HCT116 (cell line): ENCODE data around the gene FBXO17. TPM values are rescaled to one million over a fixed set of nuclear protein-coding genes. Genes with fewer than 3 reads are reported as not detected.

ENCODE experiments used
- ATAC-seq: fragments of 200-7000 bp; cut with Tn5 transposase; 2 replicates; pipeline ENCODE4 v1.9.1; 2020; ENCODE audit warnings: mild to moderate bottlenecking, moderate library complexity
- BruUV-seq: library from RNA; stranded (reverse); fragments of 400-500 nt; replicated peaks from 2 replicates; lab custom pipeline; 2021; lab: Mats Ljungman, UMichigan
- CTCF ChIA-PET: fragments of 300-600 bp; sonication (Branson Sonifier 250); formaldehyde crosslinking; loops from one replicate; lab custom pipeline; 2021; ENCODE audit warnings: antibody characterized with exemption; lab: Charles Lee
- POLR2A ChIA-PET: fragments of 300-600, 350-600 bp; sonication (Branson Sonifier 250); formaldehyde crosslinking; loops from one replicate; lab custom pipeline; 2021; ENCODE audit warnings: antibody characterized with exemption; lab: Charles Lee
- RAD21 ChIA-PET, 2 experiments: fragments of 300-600 bp; sonication (Branson Sonifier 250); formaldehyde crosslinking; loops; one replicate each; lab custom pipeline; 2023; ENCODE audit warnings: low total read pairs in 2 of 2; ENCODE audit not compliant: uncharacterized antibody in 2 of 2, unreplicated experiment in 2 of 2, low non-redundant PET in 1 of 2; lab: Charles Lee
- DNase-seq: peaks from one replicate; pipeline ENCODE4 v3.0.0-alpha.2; 2010; ENCODE audit warnings: low read depth, low spot score
- H2AFZ ChIP-seq: fragments of 200-600 bp; shearing (Covaris generic), sonication (generic); 2 replicates; pipeline ENCODE4 v1.6.1; 2017; ENCODE audit warnings: low read depth, mixed run types, mixed read lengths, antibody characterized with exemption, low read length; ENCODE audit not compliant: poor library complexity, severe bottlenecking
- H3K27ac ChIP-seq: 2 replicates; pipeline ENCODE4 v1.5.1; 2012; ENCODE audit warnings: low read depth, low read length
- H3K27me3 ChIP-seq: fragments of 200-600 bp; sonication (generic); 2 replicates; pipeline ENCODE4 v1.6.1; 2016; ENCODE audit warnings: mixed run types, low read length, mixed read lengths; ENCODE audit not compliant: insufficient read depth
- H3K36me3 ChIP-seq, 2 experiments: fragments of 200-500 bp in 1 of 2; fragments of 200-600 bp in 1 of 2; sonication (Bioruptor generic) in 1 of 2; sonication (generic) in 1 of 2; 2 replicates each; pipeline versions ENCODE4 v1.5.1 to v1.6.1; 2014 to 2016; ENCODE audit warnings: low read length in 2 of 2, inconsistent platforms in 1 of 2, mixed read lengths in 1 of 2, mixed run types in 1 of 2; ENCODE audit not compliant: insufficient read depth in 2 of 2, control insufficient read depth in 1 of 2
- H3K4me1 ChIP-seq, 2 experiments: fragments of 200-600 bp in 1 of 2; sonication (generic) in 1 of 2; 2 replicates each; pipeline versions ENCODE4 v1.5.1 to v1.6.1; 2012 to 2017; ENCODE audit warnings: low read length in 2 of 2, inconsistent platforms in 1 of 2, mild to moderate bottlenecking in 1 of 2, mixed read lengths in 1 of 2, mixed run types in 1 of 2, moderate library complexity in 1 of 2; ENCODE audit not compliant: insufficient read depth in 2 of 2, control insufficient read depth in 1 of 2
- H3K4me2 ChIP-seq: fragments of 200-600 bp; sonication (generic); 2 replicates; pipeline ENCODE4 v1.6.1; 2017; ENCODE audit warnings: mixed run types, low read length, mixed read lengths
- H3K4me3 ChIP-seq, 2 experiments: fragments of 200-600 bp in 1 of 2; sonication (generic) in 1 of 2; replicated peaks in 1 of 2; 2 replicates each; pipeline ENCODE4 v1.5.1; 2011 to 2016; ENCODE audit warnings: low read length in 2 of 2, control low read depth in 1 of 2, low read depth in 1 of 2, mild to moderate bottlenecking in 1 of 2, mixed read lengths in 1 of 2, mixed run types in 1 of 2
- H3K79me2 ChIP-seq: fragments of 200-600 bp; sonication (generic); 2 replicates; pipeline ENCODE4 v1.6.1; 2017; ENCODE audit warnings: mild to moderate bottlenecking, mixed run types, low read length, moderate library complexity, mixed read lengths; ENCODE audit not compliant: insufficient read depth
- H3K9ac ChIP-seq: fragments of 200-600 bp; sonication (generic); 2 replicates; pipeline ENCODE4 v1.6.1; 2016; ENCODE audit warnings: low read length, mixed read lengths
- H3K9me2 ChIP-seq: fragments of 200-600 bp; sonication (generic), shearing (Covaris generic); 2 replicates; pipeline ENCODE4 v1.6.1; 2017; ENCODE audit warnings: mixed run types, mild to moderate bottlenecking, moderate library complexity; ENCODE audit not compliant: insufficient read depth
- H3K9me3 ChIP-seq, 2 experiments: fragments of 200-500 bp in 1 of 2; fragments of 200-600 bp in 1 of 2; sonication (Bioruptor generic) in 1 of 2; sonication (generic) in 1 of 2; 2 replicates each; pipeline ENCODE4 v1.6.1; 2014 to 2017; ENCODE audit warnings: low read length in 2 of 2, mixed read lengths in 2 of 2, inconsistent platforms in 1 of 2, low read depth in 1 of 2, mild to moderate bottlenecking in 1 of 2, mixed run types in 1 of 2, moderate library complexity in 1 of 2; ENCODE audit not compliant: control insufficient read depth in 1 of 2, insufficient read depth in 1 of 2
- H4K20me1 ChIP-seq: fragments of 200-600 bp; sonication (generic), shearing (Covaris generic); 2 replicates; pipeline ENCODE4 v1.6.1; 2017; ENCODE audit warnings: mixed run types, mild to moderate bottlenecking, moderate library complexity; ENCODE audit not compliant: insufficient read depth
- CBX3 ChIP-seq: IDR thresholded peaks from 2 replicates; pipeline ENCODE4 v1.6.1; 2012; ENCODE audit warnings: low read depth
- CEBPB ChIP-seq: IDR thresholded peaks from 2 replicates; pipeline ENCODE4 v1.6.1; 2012; ENCODE audit warnings: low read depth
- JUND ChIP-seq: IDR thresholded peaks from 2 replicates; pipeline ENCODE4 v1.6.1; 2012
- MAX ChIP-seq: IDR thresholded peaks from 2 replicates; pipeline ENCODE4 v1.6.1; 2012
- POLR2A ChIP-seq: IDR thresholded peaks from 2 replicates; pipeline ENCODE4 v1.7.0; 2011; ENCODE audit warnings: borderline replicate concordance; ENCODE audit not compliant: insufficient read depth, insufficient read length; ENCODE audit errors: extremely low read depth
- POLR2AphosphoS5 ChIP-seq: IDR thresholded peaks from 2 replicates; pipeline ENCODE4 v1.6.1; 2011; ENCODE audit warnings: mild to moderate bottlenecking, low read depth, low read length, moderate library complexity
- RAD21 ChIP-seq: IDR thresholded peaks from 2 replicates; pipeline ENCODE4 v1.6.1; 2012; ENCODE audit warnings: low read depth, mild to moderate bottlenecking
- REST ChIP-seq: IDR thresholded peaks from 2 replicates; pipeline ENCODE4 v1.6.1; 2012; ENCODE audit warnings: low read depth
- SIN3A ChIP-seq: IDR thresholded peaks from 2 replicates; pipeline ENCODE4 v1.6.1; 2012; ENCODE audit warnings: low read depth
- TCF7L2 ChIP-seq: IDR thresholded peaks from 2 replicates; pipeline ENCODE4 v1.7.0; 2011; ENCODE audit warnings: borderline replicate concordance, inconsistent platforms; ENCODE audit not compliant: insufficient read depth, insufficient read length; ENCODE audit errors: extremely low read depth
- YY1 ChIP-seq: IDR thresholded peaks from 2 replicates; pipeline ENCODE4 v1.6.1; 2011; ENCODE audit warnings: low read length, low read depth, moderate library complexity, mild to moderate bottlenecking; ENCODE audit not compliant: insufficient replicate concordance; ENCODE audit errors: extremely low read depth
- ZNF274 ChIP-seq: fragments of 200-500 bp; sonication (Bioruptor generic); IDR thresholded peaks from 2 replicates; pipeline ENCODE4 v1.6.1; 2014; ENCODE audit warnings: mild to moderate bottlenecking, low read depth, low read length, inconsistent platforms
- intact Hi-C: fragments of 100-400 bp; cut with micrococcal nuclease; formaldehyde crosslinking; loops from 2 replicates; pipeline ENCODE4 v1.10.0; 2022
- total RNA-seq: library from RNA; stranded (reverse); gene quantifications from one replicate; pipeline ENCODE4 v1.2.1, GENCODE V29; 2021; ENCODE audit not compliant: unreplicated experiment

FBXO17 gene
- total RNA-seq, 1 experiment from 2014 or later = 18.5 TPM

GRCh38 chr19:38939957-38940356 lies 35.6 kb downstream of the FBXO17 start:
- Histone ChIP-seq H3K4me2 (no peak overlapping the region), H3K9me2 (no peaks in the 10 kb centered on the region), H3K79me2 (no peaks in the 10 kb centered on the region), H3K27me3 (no peaks in the 10 kb centered on the region), H3K4me3 (no peak overlapping the region), H3K9me3 (peaks cover 0 to 1% of the 10 kb centered on the region in 2 experiments; a peak in 1 of 4 replicates), H3K4me1 (no peaks in the 10 kb centered on the region), H3K27ac (no peak overlapping the region), H3K9ac (no peak overlapping the region), H4K20me1 (no peaks in the 10 kb centered on the region), H3K36me3 (no peaks in the 10 kb centered on the region), H2AFZ (no peak overlapping the region)
- BruUV-seq = no TSS peak
- DNase-seq (no peak), ATAC-seq (no peak)
- ChIA-PET RAD21 (interaction anchor here in 1 of 2 experiments (0.6 kb wide), 1 partner anchor 99 kb away, joined by 3 read pairs; no protein-coding TSS in a partner anchor), CTCF (interaction anchor here (1.5 kb wide), 1 partner anchor 9 kb away, joined by 7 read pairs; the partner anchor contains the start of genes MRPS12 and SARS2), POLR2A (interaction anchor here (0.6 to 1.2 kb wide), 3 partner anchors 9 to 48 kb away, joined by 3 to 4 read pairs (median 3); partner anchors contain the start of genes MRPS12 and SARS2)
- intact Hi-C loops = loop anchor here (10.0 kb wide), 1 partner anchor 425 kb away; no protein-coding TSS in a partner anchor
- TF ChIP-seq JUND (no peak), RAD21 (no peak), CBX3 (no peak), ZNF274 (no peak)

- Histone ChIP-seq H3K36me3 (peaks cover 7 to 25% of the 10 kb centered on the region in 2 experiments), H3K79me2 (peaks cover 45% of the 10 kb centered on the region)
- TF ChIP-seq SIN3A (no peak), TCF7L2 (no peak), POLR2AphosphoS5 (no peak), ZNF274 (no peak), RAD21 (no peak), POLR2A (no peak), MAX (no peak), REST (no peak), YY1 (no peak), CEBPB (no peak)
- TF ChIP-seq, all 23 proteins: peak for 0
- BruUV-seq = no TSS peak
- Histone ChIP-seq H3K27me3 (no peaks in the 10 kb centered on the region), H3K9ac (no peak overlapping the region), H4K20me1 (no peaks in the 10 kb centered on the region), H3K4me2 (no peak overlapping the region), H3K27ac (no peak overlapping the region), H3K4me3 (no peak overlapping the region), H3K9me2 (no peaks in the 10 kb centered on the region), H3K4me1 (peaks cover 11 to 20% of the 10 kb centered on the region in 2 experiments; a peak in 3 of 4 replicates), H2AFZ (no peak overlapping the region), H3K9me3 (peaks cover 0 to 9% of the 10 kb centered on the region in 2 experiments; a peak in 1 of 4 replicates)
- POLR2A ChIA-PET = no interaction called here
- no peak for DNase-seq
- CTCF ChIA-PET = interaction anchor here (0.9 kb wide), 1 partner anchor 85 kb away, joined by 3 read pairs; no protein-coding TSS in a partner anchor
- RAD21 ChIA-PET = interaction anchor here in 1 of 2 experiments (0.7 kb wide), 1 partner anchor 124 kb away, joined by 3 read pairs; no protein-coding TSS in a partner anchor
- ATAC-seq = no peak
- intact Hi-C loops = loop anchor here (5.0 to 10.0 kb wide), 3 partner anchors 201 to 419 kb away; no protein-coding TSS in a partner anchor
These were observed 42.0 kb downstream of the FBXO17 start for GRCh38 chr19:38933544-38933943.
